K562 (cell line): ENCODE measurements around the gene RNF224. TPM values are rescaled to one million over a fixed set of nuclear protein-coding genes. Genes with fewer than 3 reads are reported as not detected.

Source experiments
- BCLAF1 ChIP-seq, 2 experiments: fragments of 450-650 bp in 1 of 2; IDR thresholded peaks; 2 replicates each; pipeline ENCODE4 v1.6.1; 2011 to 2017; ENCODE audit warnings: low read depth in 2 of 2, antibody characterized with exemption in 1 of 2, borderline replicate concordance in 1 of 2, low read length in 1 of 2, mild to moderate bottlenecking in 1 of 2, mixed read lengths in 1 of 2; ENCODE audit not compliant: control insufficient read depth in 1 of 2
- CHD2 ChIP-seq: IDR thresholded peaks from 2 replicates; pipeline ENCODE4 v1.6.1; 2011; ENCODE audit warnings: low read depth, low read length
- CTBP1 ChIP-seq: fragments of 450-650 bp; IDR thresholded peaks from 2 replicates; pipeline ENCODE4 v1.6.1; 2016; ENCODE audit warnings: borderline replicate concordance
- E2F1 ChIP-seq: sonication (generic); formaldehyde crosslinking; IDR thresholded peaks from 2 replicates; pipeline ENCODE4 v1.8.1; 2023; ENCODE audit warnings: mild to moderate bottlenecking, missing genetic modification reagents, moderate library complexity
- EGR1 ChIP-seq: fragments of 450-650 bp; conservative IDR thresholded peaks from 2 replicates; pipeline ENCODE4 v1.6.1; 2017; ENCODE audit warnings: mild to moderate bottlenecking
- ELF2 ChIP-seq: fragments of 250-450 bp; sonication (Bioruptor Pico); IDR thresholded peaks from 2 replicates; pipeline ENCODE4 v1.5.0; 2021; ENCODE audit warnings: mild to moderate bottlenecking
- HNRNPK ChIP-seq: fragments of 200-400 bp; formaldehyde crosslinking; IDR thresholded peaks from one replicate; pipeline ENCODE4 v1.6.1; 2018; ENCODE audit warnings: mild to moderate bottlenecking, low read depth, low read length; ENCODE audit not compliant: poor library complexity, severe bottlenecking
- KDM5B ChIP-seq: fragments of 200-600 bp; sonication (generic); IDR thresholded peaks from 2 replicates; pipeline ENCODE4 v1.6.1; 2012; ENCODE audit warnings: low read depth, mild to moderate bottlenecking, moderate library complexity, low read length, control low read depth, inconsistent platforms; ENCODE audit not compliant: insufficient replicate concordance
- NFE2L1 ChIP-seq: fragments of 450-650 bp; IDR thresholded peaks from 2 replicates; pipeline ENCODE4 v1.6.1; 2016; ENCODE audit warnings: missing genetic modification characterization, low read depth, mild to moderate bottlenecking, missing compliant biosample characterization, moderate library complexity, borderline replicate concordance
- NFIX ChIP-seq: fragments of 250-450 bp; sonication (Bioruptor Pico); IDR thresholded peaks from 2 replicates; pipeline ENCODE4 v1.4.0; 2020; ENCODE audit warnings: low read depth, mild to moderate bottlenecking, moderate library complexity
- POLR2G ChIP-seq: fragments of 200-400 bp; formaldehyde crosslinking; IDR thresholded peaks from 2 replicates; pipeline ENCODE4 v1.6.1; 2017; ENCODE audit warnings: low read depth, mild to moderate bottlenecking, antibody characterized with exemption, low read length, moderate library complexity
- RAD21 ChIP-seq, 2 experiments: fragments of 250-450 bp in 1 of 2; fragments of 450-650 bp in 1 of 2; sonication (Bioruptor Pico) in 1 of 2; formaldehyde crosslinking in 1 of 2; IDR thresholded peaks in 1 of 2; conservative IDR thresholded peaks in 1 of 2; 2 replicates each; pipeline versions ENCODE4 v1.4.0 to v1.8.0; 2020 to 2022; ENCODE audit warnings: mild to moderate bottlenecking in 2 of 2, moderate library complexity in 1 of 2
- SAFB ChIP-seq: fragments of 200-400 bp; formaldehyde crosslinking; IDR thresholded peaks from 2 replicates; pipeline ENCODE4 v1.6.1; 2017; ENCODE audit warnings: low read depth, low read length, borderline replicate concordance
- SMAD4 ChIP-seq: fragments of 250-450 bp; sonication (Bioruptor Pico); conservative IDR thresholded peaks from 2 replicates; pipeline ENCODE4 v1.8.0; 2021; ENCODE audit warnings: inconsistent platforms, mild to moderate bottlenecking, moderate library complexity
- TFAP4 ChIP-seq: sonication (generic); formaldehyde crosslinking; IDR thresholded peaks from 2 replicates; pipeline ENCODE4 v1.8.0; 2022; ENCODE audit warnings: missing genetic modification reagents, mild to moderate bottlenecking, moderate library complexity, borderline replicate concordance
- YY1 ChIP-seq, 3 experiments: IDR thresholded peaks; 2 replicates each; pipeline ENCODE4 v1.6.1; 2011; ENCODE audit warnings: low read length in 2 of 3, mild to moderate bottlenecking in 2 of 3, moderate library complexity in 2 of 3, borderline replicate concordance in 1 of 3, control low read depth in 1 of 3, low read depth in 1 of 3; ENCODE audit not compliant: insufficient read depth in 3 of 3, insufficient replicate concordance in 2 of 3, control insufficient read depth in 1 of 3, insufficient read length in 1 of 3; ENCODE audit errors: extremely low read depth in 1 of 3
- ZNF639 ChIP-seq, 2 experiments: fragments of 200-800 bp in 1 of 2; sonication (Bioruptor generic) in 1 of 2; sonication (generic) in 1 of 2; formaldehyde crosslinking in 1 of 2; IDR thresholded peaks in 1 of 2; conservative IDR thresholded peaks in 1 of 2; 2 replicates each; pipeline versions ENCODE4 v1.5.0 to v1.6.1; 2016 to 2020; ENCODE audit warnings: missing compliant biosample characterization in 1 of 2, missing genetic modification characterization in 1 of 2, missing genetic modification reagents in 1 of 2
- polyA plus RNA-seq, 8 experiments: library from polyadenylated mRNA; depleted of rRNA in 4 of 8; stranded (reverse) in 5 of 8; unstranded in 3 of 8; fragments of >200 nt; fragmentation: Nextera tagmentation in 2 of 8; fragmentation: Illumina TruSeq in 1 of 8; extraction: Ambion mirVana in 2 of 8; extraction: Trizol in 1 of 8; gene quantifications; 2 replicates each; pipeline versions ENCODE4 v1.2.1 to v1.2.3, GENCODE V29; 2011 to 2014; ENCODE audit warnings: inconsistent platforms in 1 of 8, missing spikeins in 1 of 8
- total RNA-seq, 7 experiments: library from RNA; depleted of rRNA in 6 of 7; stranded (reverse); fragments of >200 nt in 6 of 7; fragmentation: Illumina TruSeq in 2 of 7; extraction: Trizol in 2 of 7; gene quantifications; 2 replicates each; pipeline versions ENCODE4 v1.2.1 to v1.2.3, GENCODE V29; 2011 to 2021; ENCODE audit warnings: low replicate concordance in 1 of 7

Gene RNF224
- total and polyA plus RNA-seq, 9 of the 15 experiments (the other 6 are each of a cell fraction or from before 2014, with no cell fraction given): not detected

DNA sequence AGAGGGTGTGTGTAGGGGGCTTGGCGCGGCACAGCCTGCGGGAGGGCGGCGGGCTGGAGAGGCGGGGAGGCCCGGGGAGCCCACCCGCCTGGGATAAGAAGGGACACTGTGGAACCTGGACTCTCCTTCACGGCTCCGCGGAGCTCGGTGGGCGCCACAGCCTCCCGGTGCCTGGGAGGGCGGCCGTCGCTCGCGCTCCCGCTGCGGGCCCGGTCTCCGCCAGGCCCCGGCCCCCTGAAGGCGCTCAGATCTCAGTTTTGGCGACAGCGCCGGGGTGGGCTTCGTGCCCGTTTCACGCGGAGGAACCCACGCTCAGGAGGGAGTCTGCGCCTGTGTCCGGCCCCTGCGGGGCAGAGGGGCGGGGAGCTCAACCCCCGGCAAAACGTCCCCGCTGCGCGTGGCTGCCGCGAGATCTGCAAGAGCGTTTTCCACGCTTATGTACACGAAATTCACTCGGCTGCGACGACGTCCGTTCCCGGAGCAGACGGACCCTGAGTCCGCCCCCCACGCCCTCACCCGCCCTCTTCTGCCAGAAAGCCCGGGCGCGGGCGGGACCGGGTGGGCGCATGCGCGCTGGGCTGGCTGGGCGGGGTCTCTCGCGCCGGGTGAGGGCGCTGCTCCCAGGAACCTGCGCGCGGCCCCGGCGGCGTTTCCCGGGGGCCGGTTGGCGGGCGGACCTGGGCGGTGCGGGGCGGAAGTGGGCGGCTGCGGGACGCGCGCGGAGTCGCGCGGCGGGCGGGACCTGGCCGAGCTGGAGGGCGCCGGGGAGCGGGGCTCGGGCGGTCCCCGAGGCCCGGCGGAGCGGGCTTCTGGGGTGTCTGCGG, 27.5 kb downstream of the RNF224 start, which contains the start of gene NELFB (continued):
- TF ChIP-seq ELF2 (peak; percentile 91; the same call in 1 of the 2 replicates), ZNF639 (CRISPR knock-in tag; conservative IDR thresholded peaks at IDR 0.05 in 1 of 2, IDR thresholded peaks at IDR 0.05 in 1 of 2) (peak in 1 of 2 experiments; percentile 90; a peak in 2 of 4 replicates), RAD21 (CRISPR knock-in tag; conservative IDR thresholded peaks at IDR 0.05 in 1 of 2, IDR thresholded peaks at IDR 0.05 in 1 of 2) (no peak), SMAD4 (peak; percentile 81), CTBP1 (no peak; the same call in 1 of the 2 replicates), SAFB (peak; percentile 93), CHD2 (peak; percentile 43), HNRNPK (no peak), TFAP4 (CRISPR knock-in tag) (0 out of 2 replicates have a peak, but pooled peaks have one; percentile 29), NFIX (CRISPR knock-in tag) (no peak), E2F1 (CRISPR knock-in tag) (peak; percentile 77; the same call in 1 of the 2 replicates), YY1 (IDR thresholded peaks at IDR 0.05; ENCODE audit: borderline replicate concordance in 1 of 3, control insufficient read depth in 1 of 3, extremely low read depth in 1 of 3, insufficient read depth in 3 of 3, insufficient read length in 1 of 3, insufficient replicate concordance in 2 of 3, low read depth in 1 of 3, low read length in 2 of 3) (peak in 2 of 3 experiments; percentile 77 to 87), KDM5B (peak; percentile 93), EGR1 (peak; percentile 79), BCLAF1 (IDR thresholded peaks at IDR 0.05; ENCODE audit: borderline replicate concordance in 1 of 2, control insufficient read depth in 1 of 2, low read depth in 2 of 2, low read length in 1 of 2) (peak in 1 of 2 experiments; percentile 94; a peak in 2 of 4 replicates), NFE2L1 (tag) (no peak), POLR2G (peak; percentile 91)
